GM21619 (cell line): ENCODE results near the gene FBXW8.

Experiments used
- ATAC-seq: cut with Tn5 transposase; IDR thresholded peaks from one replicate; pipeline ENCODE4 v1.9.1; 2021; ENCODE audit not compliant: unreplicated experiment

FBXW8 gene

GRCh38 chr12:117071009-117071408 lies 160.3 kb downstream of the FBXW8 start:
- ATAC-seq, result no peak

- ATAC-seq, result no peak
These were observed 161.4 kb downstream of the FBXW8 start for GRCh38 chr12:117072106-117072505.

- ATAC-seq, result no peak
These were observed 162.2 kb downstream of the FBXW8 start for GRCh38 chr12:117072736-117073490.

- no peak for ATAC-seq
These were observed 162.9 kb downstream of the FBXW8 start for GRCh38 chr12:117073611-117074010.

GRCh38 chr12:117076410-117077372 lies 165.9 kb downstream of the FBXW8 start:
- ATAC-seq, result no peak

- no peak for ATAC-seq
These were observed 168.7 kb downstream of the FBXW8 start for GRCh38 chr12:117079487-117079886.

GRCh38 chr12:117080661-117081144 lies 170.0 kb downstream of the FBXW8 start:
- no peak for ATAC-seq
